GM10847 (cell line): Measurements from ENCODE around the gene IP6K1.

ENCODE experiments used
- POLR2A ChIP-seq: IDR thresholded peaks from 2 replicates; pipeline ENCODE4 v1.6.1; 2011; ENCODE audit not compliant: insufficient read length; ENCODE audit errors: extremely low read depth

The IP6K1 gene

DNA sequence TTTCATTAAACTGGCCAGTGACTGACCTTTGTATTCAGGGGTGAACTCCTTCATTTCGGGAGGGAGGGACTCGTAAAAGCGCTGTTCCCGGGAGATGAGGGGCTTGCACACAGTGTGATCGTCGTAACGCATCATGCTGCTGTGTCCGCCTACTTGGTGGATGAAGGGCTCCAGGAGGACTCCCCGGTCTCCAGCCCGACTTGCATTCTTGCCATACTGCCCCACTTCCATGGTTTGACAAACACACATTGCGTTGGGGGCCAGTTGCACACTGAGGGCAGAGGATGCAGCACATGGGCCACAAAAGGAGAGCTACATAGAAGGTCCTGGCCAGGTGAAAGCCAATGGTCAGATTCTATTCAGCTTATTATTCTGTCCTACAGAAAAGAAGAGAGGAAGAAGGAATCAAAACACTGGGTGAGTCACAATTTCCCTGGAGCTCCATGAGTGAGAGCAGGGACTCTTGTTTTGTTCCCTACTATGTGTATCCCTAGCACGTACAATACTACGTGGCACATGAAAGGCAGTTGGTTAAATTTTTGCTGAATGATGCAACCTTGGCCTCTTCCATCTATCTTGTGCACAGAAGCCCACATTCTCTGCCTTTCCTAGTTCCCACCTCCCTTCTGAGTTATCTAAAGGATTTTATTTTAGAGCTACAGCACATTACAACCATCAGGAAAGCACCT, 38.4 kb downstream of the IP6K1 start:
- no peak for TF ChIP-seq POLR2A

DNA sequence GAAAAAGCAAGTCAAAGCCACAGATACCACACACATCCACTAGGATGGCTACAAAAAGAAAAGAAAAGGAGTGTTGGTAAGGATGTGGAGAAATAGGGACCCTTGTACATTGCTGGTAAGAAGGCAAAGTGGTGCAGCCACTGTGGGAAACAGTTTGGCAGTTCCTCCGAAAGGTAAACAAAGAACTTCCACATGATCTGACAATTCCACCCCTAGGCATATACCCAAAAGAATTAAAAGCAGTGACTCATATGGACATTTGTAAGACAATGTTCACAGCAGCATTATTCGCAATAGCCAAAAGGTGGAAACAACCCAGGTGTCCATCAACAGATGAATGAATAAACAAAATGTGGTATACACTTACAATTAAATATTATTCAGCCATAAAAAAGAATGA, 40.4 kb downstream of the IP6K1 start:
- no peak for TF ChIP-seq POLR2A

- TF ChIP-seq POLR2A: no peak
Measured at GRCh38 chr3:49740427-49740826, 45.9 kb downstream of the IP6K1 start.

- no peak for TF ChIP-seq POLR2A
Measured at GRCh38 chr3:49738067-49738713, 48.2 kb downstream of the IP6K1 start.

DNA sequence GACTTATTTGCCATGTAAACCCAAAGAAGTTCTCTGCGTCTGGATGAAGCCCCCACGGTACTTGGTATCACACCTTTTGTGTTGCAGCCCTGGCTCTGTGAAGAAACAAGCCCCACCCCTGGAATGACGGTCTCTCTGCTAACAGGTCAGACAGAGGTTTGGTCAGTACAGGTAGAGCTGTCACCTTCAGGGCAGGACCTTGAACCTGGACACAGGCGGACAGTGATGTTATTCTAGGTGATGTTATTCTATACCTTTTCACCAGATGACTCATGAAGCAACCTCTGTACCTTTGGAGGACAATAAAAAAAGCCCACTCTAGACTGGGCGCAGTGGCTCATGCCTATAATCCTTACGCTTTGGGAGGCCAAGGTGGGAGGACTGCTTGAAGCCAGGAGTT, 51.6 kb downstream of the IP6K1 start:
- TF ChIP-seq POLR2A: no peak

DNA sequence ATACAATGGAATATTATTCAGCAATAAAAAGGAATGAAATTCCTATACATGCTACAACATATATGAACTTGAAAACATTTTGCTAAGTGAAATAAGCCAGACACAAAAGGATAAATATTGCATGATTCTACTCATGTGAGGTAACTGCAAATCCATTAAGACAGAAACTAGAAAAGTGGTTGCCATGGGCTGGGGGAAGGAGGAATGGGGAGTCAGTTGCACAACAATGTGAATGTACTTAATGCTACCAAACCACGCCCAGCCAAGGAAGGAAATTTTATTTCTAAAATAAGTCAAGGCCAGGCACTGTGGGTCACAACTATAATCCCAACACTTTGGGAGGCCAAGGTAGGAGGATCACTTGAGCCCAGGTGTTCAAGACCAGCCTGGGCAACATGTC, 52.8 kb downstream of the IP6K1 start:
- no peak for TF ChIP-seq POLR2A

GRCh38 chr3:49732597-49732996, 53.7 kb downstream of the IP6K1 start:
- TF ChIP-seq POLR2A: no peak

DNA sequence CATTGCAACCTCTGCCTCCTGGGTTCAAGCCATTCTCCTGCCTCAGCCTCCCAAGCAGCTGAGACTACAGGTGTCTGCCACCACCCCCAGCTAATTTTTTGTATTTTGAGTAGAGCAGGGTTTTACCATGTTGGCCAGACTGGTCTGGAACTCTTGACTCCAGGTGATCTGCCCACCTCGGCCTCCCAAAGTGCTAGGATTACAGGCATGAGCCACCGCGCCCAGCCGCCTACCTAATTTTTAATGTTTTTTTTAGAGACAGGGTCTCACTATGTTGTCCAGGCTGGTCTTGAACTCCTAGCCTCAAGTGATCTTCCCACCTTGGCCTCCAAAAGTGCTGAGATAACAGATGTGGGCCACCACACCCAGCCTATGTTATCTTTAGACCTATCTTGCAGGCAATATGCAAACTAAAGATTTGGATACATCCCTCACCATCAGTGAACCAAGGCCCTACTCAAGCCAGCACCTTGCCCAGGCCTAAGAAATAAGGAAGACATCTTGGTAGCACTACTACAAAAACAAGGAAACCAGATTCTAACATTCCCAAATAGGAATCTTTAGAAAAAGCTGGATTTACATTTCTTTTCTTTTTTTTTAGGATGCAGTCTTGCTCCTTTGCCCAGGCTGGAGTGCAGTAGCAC, 56.3 kb downstream of the IP6K1 start:
- TF ChIP-seq POLR2A: no peak

- no peak for TF ChIP-seq POLR2A
Measured at GRCh38 chr3:49727924-49728361, 58.4 kb downstream of the IP6K1 start.

- no peak for TF ChIP-seq POLR2A
Measured at GRCh38 chr3:49727154-49727923, 59.0 kb downstream of the IP6K1 start.

GRCh38 chr3:49725906-49726681, 60.2 kb downstream of the IP6K1 start:
- TF ChIP-seq POLR2A: no peak

- TF ChIP-seq POLR2A: no peak
Measured at GRCh38 chr3:49724586-49724985, 61.8 kb downstream of the IP6K1 start.

DNA sequence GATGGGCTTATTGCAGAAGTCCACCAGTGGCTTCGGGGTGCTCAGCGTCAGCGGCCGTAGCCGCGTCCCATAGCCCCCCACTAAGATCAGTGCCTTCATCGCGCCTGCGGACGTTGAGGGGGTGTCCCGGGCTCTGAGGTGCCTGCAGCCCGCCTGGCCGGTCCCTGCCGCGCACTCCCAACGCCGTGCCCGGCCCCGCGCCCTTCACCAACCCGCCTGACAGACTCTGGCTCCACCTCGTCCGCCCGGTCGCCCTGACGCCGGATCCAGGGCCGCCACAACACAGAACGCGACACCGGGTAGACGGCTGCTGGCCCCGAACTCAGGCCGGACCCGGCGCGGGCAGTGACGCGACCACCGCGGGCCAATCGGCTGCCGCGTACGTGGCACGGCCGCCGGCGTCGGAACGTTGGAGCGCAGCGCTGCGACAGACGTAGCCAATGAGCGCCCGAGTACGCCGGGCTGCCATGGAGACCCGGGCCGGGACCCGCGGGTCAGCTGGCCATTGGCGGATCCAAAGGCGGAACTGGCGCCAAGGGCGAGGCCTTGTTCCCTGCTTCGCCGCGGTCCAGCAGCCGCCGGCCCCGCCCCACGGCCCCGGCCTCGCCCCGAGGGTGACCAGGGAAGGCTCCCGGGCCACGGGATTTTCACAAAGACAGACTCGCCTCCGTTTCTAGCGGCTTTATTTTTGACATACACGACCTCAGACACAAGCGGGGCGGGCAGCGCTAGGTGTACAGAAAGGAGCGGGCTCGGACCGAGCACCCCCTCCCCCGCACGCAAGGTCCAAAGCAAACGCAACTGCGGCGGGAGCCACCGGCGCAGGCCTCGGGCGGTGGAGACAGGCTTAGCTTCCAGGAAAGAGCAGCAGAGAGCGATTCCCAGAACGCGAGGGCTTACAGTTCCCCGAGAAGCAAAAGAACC, 62.5 kb downstream of the IP6K1 start, which contains the start of gene GMPPB:
Gene GMPPB, minus strand, starts transcription at position 324 of the 924 bp plus-strand sequence. Its CDS starts 225 bp downstream, at position 99.
- TF ChIP-seq POLR2A: peak; percentile 65

DNA sequence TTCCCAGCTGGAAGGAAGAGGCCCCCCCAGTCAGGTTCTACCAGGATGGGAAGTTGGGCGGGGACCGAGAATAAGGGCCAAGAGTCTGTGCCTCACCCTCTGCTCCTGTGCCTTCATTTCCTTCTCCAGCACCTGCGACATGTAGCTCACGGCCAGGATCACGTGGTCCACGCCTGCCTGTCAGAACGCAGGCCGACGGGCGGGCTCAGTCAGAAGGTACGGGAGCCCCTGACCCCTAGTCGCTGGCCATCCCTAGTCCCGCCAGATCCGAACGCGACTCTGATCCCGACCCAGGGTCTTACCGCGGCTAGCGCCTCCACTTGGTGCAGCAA, 63.1 kb downstream of the IP6K1 start:
- no peak for TF ChIP-seq POLR2A
